GM10847 (cell line): ENCODE measurements around the gene CADM4.

Source experiments
- POLR2A ChIP-seq: IDR thresholded peaks from 2 replicates; pipeline ENCODE4 v1.6.1; 2011; ENCODE audit not compliant: insufficient read length; ENCODE audit errors: extremely low read depth

Gene CADM4

GRCh38 chr19:43639519-43640423, at the start of gene CADM4:
CADM4 (minus strand) TSS chr19:43639850; CDS start chr19:43639790, 60 bp downstream.
- TF ChIP-seq POLR2A: no peak

GRCh38 chr19:43688059-43688701, 48.5 kb upstream of the CADM4 start:
- TF ChIP-seq POLR2A: no peak

GRCh38 chr19:43687660-43687997, 48.0 kb upstream of the CADM4 start:
- no peak for TF ChIP-seq POLR2A

GRCh38 chr19:43684326-43684725, 44.7 kb upstream of the CADM4 start:
- TF ChIP-seq POLR2A: no peak

- no peak for TF ChIP-seq POLR2A
These were observed 44.3 kb upstream of the CADM4 start for GRCh38 chr19:43683905-43684304.

- no peak for TF ChIP-seq POLR2A
These were observed 43.4 kb upstream of the CADM4 start for GRCh38 chr19:43682824-43683661.

- no peak for TF ChIP-seq POLR2A
These were observed 42.2 kb upstream of the CADM4 start for GRCh38 chr19:43681821-43682220.

- TF ChIP-seq POLR2A: no peak
These were observed 39.0 kb upstream of the CADM4 start for GRCh38 chr19:43678512-43679261.

GRCh38 chr19:43675906-43676305, 36.3 kb upstream of the CADM4 start:
- TF ChIP-seq POLR2A: no peak

- no peak for TF ChIP-seq POLR2A
These were observed 35.7 kb upstream of the CADM4 start for GRCh38 chr19:43675269-43675879.

GRCh38 chr19:43674596-43674995, 34.9 kb upstream of the CADM4 start:
- TF ChIP-seq POLR2A: no peak

- no peak for TF ChIP-seq POLR2A
These were observed 34.5 kb upstream of the CADM4 start for GRCh38 chr19:43674183-43674582.

- TF ChIP-seq POLR2A: no peak
These were observed 34.0 kb upstream of the CADM4 start for GRCh38 chr19:43673637-43674036.

- TF ChIP-seq POLR2A: no peak
These were observed 32.5 kb upstream of the CADM4 start for GRCh38 chr19:43672061-43672679.
